HAP-1 (cell line): ENCODE results near the gene CGB3.

ENCODE experiments used
- DNase-seq, 2 experiments: peaks; one replicate each; pipeline ENCODE4 v3.0.0-alpha.2; 2016 to 2020; ENCODE audit warnings: low spot score in 2 of 2
- H3K27me3 ChIP-seq: fragments of 250-450 bp; sonication (Bioruptor Pico); 2 replicates; pipeline ENCODE4 v1.5.1; 2020; ENCODE audit warnings: low read depth, mild to moderate bottlenecking, moderate library complexity
- H3K36me3 ChIP-seq: fragments of 250-450 bp; sonication (Bioruptor Pico); replicated peaks from 2 replicates; pipeline ENCODE4 v1.5.1; 2020; ENCODE audit warnings: mild to moderate bottlenecking
- H3K4me1 ChIP-seq: fragments of 250-450 bp; sonication (Bioruptor Pico); 2 replicates; pipeline ENCODE4 v1.5.1; 2020; ENCODE audit warnings: mild to moderate bottlenecking
- H3K4me3 ChIP-seq: fragments of 250-450 bp; sonication (Bioruptor Pico); 2 replicates; pipeline ENCODE4 v1.5.1; 2020; ENCODE audit warnings: mild to moderate bottlenecking, moderate library complexity
- H3K9me3 ChIP-seq: fragments of 250-450 bp; sonication (Bioruptor Pico); 2 replicates; pipeline ENCODE4 v1.5.1; 2020; ENCODE audit warnings: mild to moderate bottlenecking, moderate library complexity
- in situ Hi-C: fragments of 300-500 bp; cut with MboI; formaldehyde crosslinking; loops from 3 replicates; pipeline ENCODE4 v1.14.3; 2020; ENCODE audit warnings: low sequenced_read_pairs, inconsistent platforms, mixed read lengths

Gene CGB3

DNA sequence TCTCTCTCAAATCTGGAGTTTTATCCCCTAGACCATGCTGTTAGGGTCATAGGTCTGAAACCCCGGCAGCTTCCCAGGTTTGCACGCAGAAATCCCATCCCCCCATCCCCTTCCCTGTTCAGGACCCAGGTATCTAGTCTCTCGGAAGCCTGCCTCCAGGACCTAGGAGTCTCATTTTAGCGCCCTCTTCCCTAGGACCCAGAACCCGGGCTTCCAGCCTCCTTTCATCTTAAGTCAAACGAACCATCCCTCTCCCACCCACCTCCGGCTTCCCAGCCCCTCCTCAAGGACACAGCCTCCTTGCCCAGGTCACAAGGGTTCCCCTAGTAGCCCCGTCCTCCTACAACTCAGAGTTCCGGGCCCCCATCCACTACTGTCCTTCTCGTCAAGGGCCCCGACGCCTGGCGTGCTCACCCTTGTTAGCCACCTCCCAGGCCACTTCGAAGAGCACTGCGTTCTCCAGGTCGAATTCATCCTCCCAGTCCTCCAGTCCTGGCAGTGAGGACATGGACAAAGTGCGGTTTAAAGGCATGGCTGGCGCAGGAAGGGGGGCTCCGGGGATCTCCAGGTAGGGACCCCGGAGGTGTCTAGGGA, 31.5 kb downstream of the CGB3 start:
- peak in 1 of 2 experiments; percentile 36 for DNase-seq
- Histone ChIP-seq H3K27me3 (no peaks in the 10 kb centered on the region), H3K4me3 (peak overlapping the region; percentile 72), H3K36me3 (peaks cover 18% of the 10 kb centered on the region), H3K9me3 (no peaks in the 10 kb centered on the region), H3K4me1 (peaks cover 3% of the 10 kb centered on the region)
- in situ Hi-C loops = no loop called here

DNA sequence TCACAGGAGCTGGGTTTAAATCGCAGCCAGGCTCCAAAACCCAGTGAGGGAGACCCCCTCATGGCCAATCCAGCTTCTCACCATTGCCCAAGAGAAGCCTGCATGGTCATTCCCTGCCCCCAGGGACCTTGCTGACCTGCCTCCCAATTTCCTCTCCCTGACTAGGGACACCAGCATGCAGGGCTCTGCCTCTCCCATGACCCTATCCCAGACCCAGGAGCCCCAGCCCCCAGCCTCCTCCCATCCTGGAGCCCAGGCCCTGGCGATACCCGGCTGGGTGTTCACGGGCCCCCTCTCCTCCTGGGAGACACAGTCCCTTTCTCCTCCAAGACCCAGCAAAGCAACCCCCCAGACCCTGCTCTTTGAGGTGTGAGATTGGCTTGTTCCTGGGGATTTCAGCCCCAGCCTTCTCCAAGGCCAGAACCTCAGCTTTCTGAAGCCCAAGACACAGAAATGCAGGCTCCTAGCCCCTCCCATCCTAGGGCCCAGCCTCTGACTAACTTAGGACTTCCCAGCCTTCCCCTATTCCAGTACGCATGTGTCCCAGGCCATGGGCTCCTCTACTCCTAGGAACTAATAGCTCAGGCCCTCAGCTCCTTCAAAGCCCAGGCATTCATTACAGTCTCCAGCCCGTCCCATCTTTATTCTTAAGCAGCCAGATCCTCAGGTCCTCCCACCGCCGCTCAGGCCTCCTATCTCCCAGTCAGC, 32.1 kb downstream of the CGB3 start:
- peak; percentile 56 to 74 for DNase-seq
- in situ Hi-C loops = no loop called here
- peak overlapping the region; percentile 72 for H3K4me3 ChIP-seq
- H3K4me1 ChIP-seq = peaks cover 3% of the 10 kb centered on the region
- peaks cover 22% of the 10 kb centered on the region for H3K36me3 ChIP-seq
- H3K9me3 ChIP-seq = no peaks in the 10 kb centered on the region
- H3K27me3 ChIP-seq = no peaks in the 10 kb centered on the region

DNA sequence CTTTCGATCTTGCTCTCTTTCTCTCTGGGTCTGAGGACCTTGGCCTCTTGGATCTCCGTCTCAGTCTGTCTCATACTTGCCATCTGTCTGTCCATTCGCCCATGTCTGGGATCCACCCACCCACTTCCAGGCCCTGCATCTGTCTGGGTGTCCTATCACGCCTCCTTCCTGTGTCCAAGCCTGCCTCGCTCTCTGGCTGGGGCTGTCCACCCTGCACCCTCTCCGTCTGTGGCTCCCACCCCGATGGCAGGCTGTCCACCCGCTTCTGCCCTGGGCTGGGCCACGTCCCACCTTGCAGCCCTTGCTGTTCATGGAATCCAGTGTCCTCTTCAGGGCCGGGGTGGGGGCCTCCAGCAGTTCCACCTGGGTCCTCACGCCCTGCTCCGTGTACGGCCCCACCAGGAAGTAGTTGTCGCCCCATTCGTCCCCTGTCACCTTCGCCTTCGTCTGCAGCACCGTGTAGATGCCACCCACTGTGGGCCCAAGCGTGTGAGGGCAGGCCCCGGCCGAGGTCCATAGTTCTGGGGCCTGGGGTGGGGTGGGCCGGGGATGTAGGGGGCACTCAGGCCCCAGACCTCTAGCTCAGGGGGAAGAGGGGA, 33.0 kb downstream of the CGB3 start:
- no peak for DNase-seq
- H3K9me3 ChIP-seq = no peaks in the 10 kb centered on the region
- H3K36me3 ChIP-seq = peaks cover 26% of the 10 kb centered on the region
- H3K27me3 ChIP-seq = no peaks in the 10 kb centered on the region
- in situ Hi-C loops = no loop called here
- no peak overlapping the region for H3K4me3 ChIP-seq
- peaks cover 3% of the 10 kb centered on the region for H3K4me1 ChIP-seq

DNA sequence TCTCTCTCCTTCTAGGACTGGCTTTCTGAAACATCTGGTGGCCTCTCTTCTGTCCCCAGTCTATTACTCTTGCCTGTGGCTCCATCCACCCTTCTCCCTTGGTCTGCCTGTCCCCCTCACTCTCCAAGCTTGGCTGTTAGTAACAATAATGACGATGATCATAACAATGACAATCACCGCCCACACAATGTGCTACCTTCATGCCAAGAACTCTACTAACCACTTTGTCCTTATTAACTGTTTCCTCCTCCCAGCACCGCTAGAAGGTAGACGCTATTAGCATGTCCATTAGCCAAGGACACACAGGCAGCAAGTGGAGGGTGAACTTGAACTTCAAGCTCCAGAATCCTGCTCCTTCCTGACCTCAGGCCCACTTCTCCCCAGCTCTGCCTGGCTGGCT, 33.7 kb downstream of the CGB3 start:
- Histone ChIP-seq H3K27me3 (no peaks in the 10 kb centered on the region), H3K9me3 (no peaks in the 10 kb centered on the region), H3K4me1 (peaks cover 3% of the 10 kb centered on the region), H3K4me3 (no peak overlapping the region), H3K36me3 (peaks cover 29% of the 10 kb centered on the region)
- no peak for DNase-seq
- in situ Hi-C loops = no loop called here

GRCh38 chr19:48989701-48990291, 34.3 kb downstream of the CGB3 start:
- in situ Hi-C loops = no loop called here
- H3K4me3 ChIP-seq = no peak overlapping the region
- no peaks in the 10 kb centered on the region for H3K9me3 ChIP-seq
- no peaks in the 10 kb centered on the region; the same call in 1 of the 2 replicates for H3K4me1 ChIP-seq
- no peaks in the 10 kb centered on the region for H3K27me3 ChIP-seq
- peaks cover 35% of the 10 kb centered on the region for H3K36me3 ChIP-seq
- no peak for DNase-seq

DNA sequence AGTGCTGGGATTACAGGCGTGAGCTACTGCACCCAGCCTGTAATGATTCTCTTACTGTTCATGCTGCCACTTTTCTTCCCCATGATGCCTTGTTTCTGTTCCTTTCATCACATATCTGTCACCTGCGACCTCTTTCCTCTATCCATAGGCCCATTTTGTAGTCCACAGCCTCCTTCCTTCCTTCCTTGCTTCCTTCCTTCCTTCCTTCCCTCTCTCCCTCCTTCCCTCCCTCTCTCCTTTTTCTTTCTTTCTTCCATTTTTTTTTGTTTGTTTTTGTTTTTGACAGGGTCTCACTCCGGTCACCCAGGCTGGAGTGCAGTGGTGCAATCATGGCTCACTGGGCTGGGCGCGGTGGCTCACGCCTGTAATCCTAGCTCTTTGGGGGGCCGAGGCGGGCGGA, 35.3 kb downstream of the CGB3 start:
- no peaks in the 10 kb centered on the region for H3K27me3 ChIP-seq

DNA sequence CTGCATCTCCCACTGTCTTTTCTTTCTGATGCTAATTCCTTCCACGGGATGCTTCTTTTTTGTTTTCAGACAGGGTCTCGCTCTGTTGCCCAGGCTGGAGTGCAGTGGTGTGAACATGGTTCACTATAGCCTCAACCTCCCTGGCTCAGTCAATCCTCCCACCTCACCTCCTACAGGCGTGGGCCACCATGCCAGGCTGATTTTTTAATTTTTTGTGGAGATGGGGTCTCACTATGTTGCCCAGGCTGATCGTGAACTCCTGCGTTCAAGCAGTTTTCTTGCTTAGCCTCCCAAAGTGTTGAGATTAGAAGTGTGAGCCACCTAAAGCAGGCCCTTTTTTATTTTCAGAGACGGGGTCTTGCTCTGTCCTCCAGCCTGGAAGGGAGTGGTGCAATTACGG, 35.8 kb downstream of the CGB3 start:
- H3K27me3 ChIP-seq = no peaks in the 10 kb centered on the region
- in situ Hi-C loops = no loop called here
- H3K4me3 ChIP-seq = no peak overlapping the region
- H3K36me3 ChIP-seq = peaks cover 50% of the 10 kb centered on the region
- H3K4me1 ChIP-seq = no peaks in the 10 kb centered on the region; the same call in 1 of the 2 replicates
- no peak for DNase-seq
- H3K9me3 ChIP-seq = no peaks in the 10 kb centered on the region

More for the DNA sequence above, 35.3 kb downstream of the CGB3 start:
- Histone ChIP-seq H3K36me3 (peaks cover 44% of the 10 kb centered on the region), H3K9me3 (no peaks in the 10 kb centered on the region), H3K4me1 (no peaks in the 10 kb centered on the region; the same call in 1 of the 2 replicates), H3K4me3 (no peak overlapping the region)
- no peak for DNase-seq
- in situ Hi-C loops = no loop called here

DNA sequence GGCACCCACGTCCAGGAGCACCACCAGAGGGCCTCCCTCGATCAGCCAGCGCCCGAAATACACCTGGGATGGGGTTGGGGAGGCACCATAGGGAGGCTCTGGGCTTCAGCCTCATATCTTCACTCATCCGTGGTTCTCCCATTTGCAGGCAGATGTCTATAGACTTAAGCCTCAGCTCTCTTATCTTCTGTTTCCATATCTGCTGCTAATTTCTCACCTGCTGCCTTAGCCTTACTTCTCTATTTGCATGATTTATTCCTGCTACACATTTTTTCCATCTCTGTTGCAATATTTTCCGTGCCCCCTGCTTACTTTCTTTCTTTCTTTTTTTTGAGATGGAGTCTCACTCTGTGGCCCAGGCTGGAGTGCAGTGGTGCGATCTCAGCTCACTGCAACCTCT, 36.8 kb downstream of the CGB3 start:
- Histone ChIP-seq H3K27me3 (no peaks in the 10 kb centered on the region), H3K4me1 (no peaks in the 10 kb centered on the region; the same call in 1 of the 2 replicates), H3K4me3 (no peak overlapping the region), H3K36me3 (peaks cover 59% of the 10 kb centered on the region), H3K9me3 (no peaks in the 10 kb centered on the region)
- no peak for DNase-seq
- in situ Hi-C loops = no loop called here

DNA sequence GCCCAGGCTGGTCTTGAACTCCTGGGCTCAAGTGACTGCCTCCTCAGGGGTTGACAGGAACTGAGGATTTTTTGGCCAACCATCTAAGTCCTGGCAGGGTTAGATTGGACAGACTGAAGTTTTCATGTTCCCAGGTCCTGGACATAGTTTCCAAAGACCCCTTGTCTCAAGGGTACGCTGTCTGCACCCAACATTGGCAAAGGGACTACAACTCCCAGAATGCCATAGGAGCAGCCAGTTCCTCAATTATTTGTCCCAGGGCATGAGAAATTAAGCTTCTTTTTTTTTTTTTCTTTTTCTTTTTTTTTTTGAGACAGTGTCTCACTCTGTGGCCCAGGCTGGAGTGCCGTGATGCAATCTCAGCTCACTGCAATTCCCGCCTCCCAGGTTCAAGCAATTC, 37.9 kb downstream of the CGB3 start:
- no peaks in the 10 kb centered on the region for H3K27me3 ChIP-seq
- no peaks in the 10 kb centered on the region; the same call in 1 of the 2 replicates for H3K4me1 ChIP-seq
- no peak overlapping the region for H3K4me3 ChIP-seq
- no peaks in the 10 kb centered on the region for H3K9me3 ChIP-seq
- DNase-seq = no peak
- H3K36me3 ChIP-seq = peaks cover 67% of the 10 kb centered on the region
- in situ Hi-C loops = no loop called here

- DNase-seq = no peak
- in situ Hi-C loops = no loop called here
- Histone ChIP-seq H3K4me1 (no peaks in the 10 kb centered on the region; the same call in 1 of the 2 replicates), H3K27me3 (no peaks in the 10 kb centered on the region), H3K9me3 (no peaks in the 10 kb centered on the region), H3K36me3 (peaks cover 64% of the 10 kb centered on the region), H3K4me3 (no peak overlapping the region)
These were observed 38.4 kb downstream of the CGB3 start for GRCh38 chr19:48985711-48986110.

- H3K36me3 ChIP-seq = peaks cover 60% of the 10 kb centered on the region
These were observed 41.9 kb downstream of the CGB3 start for GRCh38 chr19:48982280-48982679.

DNA sequence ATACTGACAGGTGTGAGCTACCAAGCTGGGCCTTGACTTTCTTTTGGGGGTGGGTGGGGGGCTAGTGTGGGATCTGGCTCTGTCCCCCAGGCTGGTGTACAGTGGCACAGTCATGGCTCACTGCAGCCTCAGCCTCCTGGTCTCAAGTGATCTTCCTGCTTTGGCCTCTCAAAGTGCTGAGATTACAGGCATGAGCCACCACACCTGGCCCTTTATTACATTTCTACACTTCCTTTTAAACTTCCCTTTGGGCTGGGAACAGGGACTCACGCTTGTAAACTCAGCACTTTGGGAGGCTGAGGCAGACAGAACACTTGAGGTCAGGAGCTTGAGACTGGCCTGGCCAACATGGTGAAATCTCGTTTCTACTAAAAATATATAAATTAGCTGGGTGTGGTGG, 47.1 kb downstream of the CGB3 start:
- H3K27me3 ChIP-seq = no peaks in the 10 kb centered on the region
- in situ Hi-C loops = no loop called here
- H3K4me3 ChIP-seq = no peak overlapping the region
- no peak for DNase-seq
- no peaks in the 10 kb centered on the region for H3K9me3 ChIP-seq
- peaks cover 45% of the 10 kb centered on the region for H3K36me3 ChIP-seq
- no peaks in the 10 kb centered on the region for H3K4me1 ChIP-seq

More at GRCh38 chr19:48982280-48982679, 41.9 kb downstream of the CGB3 start:
- in situ Hi-C loops = no loop called here
- DNase-seq = peak in 1 of 2 experiments; percentile 40
- no peaks in the 10 kb centered on the region for H3K4me1 ChIP-seq
- H3K4me3 ChIP-seq = no peak overlapping the region
- H3K9me3 ChIP-seq = no peaks in the 10 kb centered on the region
- H3K27me3 ChIP-seq = no peaks in the 10 kb centered on the region

DNA sequence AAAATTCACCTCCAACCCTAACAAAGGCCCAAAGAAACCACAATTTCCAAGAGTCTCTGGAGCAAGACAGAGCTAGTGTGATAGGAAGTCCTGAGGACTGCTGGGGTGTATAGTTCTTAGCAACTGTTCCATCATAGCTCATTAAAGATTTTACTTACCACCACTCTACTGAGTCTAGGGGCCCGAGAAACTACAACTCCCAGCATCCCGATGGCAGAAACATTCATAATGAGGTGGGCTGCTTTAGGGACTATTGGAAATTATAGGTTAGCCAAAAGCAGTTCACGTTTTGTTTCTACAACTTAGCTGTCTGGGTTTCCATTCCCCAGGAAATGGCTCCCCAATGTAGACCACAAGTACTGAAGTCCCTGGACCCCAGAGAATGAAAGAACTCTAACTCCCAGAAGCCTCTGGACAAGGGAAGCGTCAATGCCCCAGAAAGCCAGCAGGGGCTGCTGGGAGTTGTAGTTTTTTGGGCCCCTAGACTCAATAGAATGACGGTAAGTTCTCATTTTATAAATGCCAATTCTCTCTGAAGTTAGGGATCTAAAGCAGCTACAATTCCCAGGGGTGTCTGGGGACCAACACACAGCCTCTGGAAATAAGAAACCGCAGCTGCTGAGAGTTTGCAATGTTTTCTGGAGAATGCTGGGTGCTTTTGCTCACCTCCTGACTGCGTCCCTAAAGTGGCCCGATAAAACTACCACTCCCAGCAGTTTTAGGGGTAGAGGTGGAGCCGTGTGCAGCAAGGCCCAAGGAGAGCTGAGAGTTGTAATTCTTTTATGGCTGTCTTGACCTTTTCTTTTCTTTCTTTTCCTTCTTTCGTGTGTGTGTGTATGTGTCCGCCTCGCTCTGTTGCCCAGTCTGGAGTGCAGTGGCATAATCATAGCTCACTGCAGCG, 47.9 kb downstream of the CGB3 start:
- Histone ChIP-seq H3K9me3 (no peaks in the 10 kb centered on the region), H3K4me1 (no peaks in the 10 kb centered on the region), H3K4me3 (no peak overlapping the region), H3K27me3 (no peaks in the 10 kb centered on the region), H3K36me3 (peaks cover 37% of the 10 kb centered on the region)
- in situ Hi-C loops = no loop called here
- peak; percentile 40 to 60 for DNase-seq
